ENCODE measurements around the gene KCNH5. TPM values are rescaled to one million over a fixed set of nuclear protein-coding genes. Genes with fewer than 3 reads are reported as not detected.

KCNH5 gene
- total RNA-seq, 1 donor from 2014 or later, result not detected

- intact Hi-C loops (cut with micrococcal nuclease), result no loop called here
- no peak overlapping the region for H3K4me3 ChIP-seq
- no peak overlapping the region for H3K27ac ChIP-seq (replicated peaks)
- H3K9me3 ChIP-seq (replicated peaks), result no peaks in the 10 kb centered on the region
- H3K36me3 ChIP-seq, result no peaks in the 10 kb centered on the region
- no peaks in the 10 kb centered on the region for H3K27me3 ChIP-seq (ENCODE audit: low read depth)
- DNase-seq, result no peak
- TF ChIP-seq CTCF (IDR thresholded peaks at IDR 0.05; ENCODE audit: borderline replicate concordance), result no peak
- H3K4me1 ChIP-seq, result no peaks in the 10 kb centered on the region
Observed at GRCh38 chr14:62894736-62895135, 150.5 kb downstream of the KCNH5 start.

- TF ChIP-seq CTCF (IDR thresholded peaks at IDR 0.05; ENCODE audit: borderline replicate concordance), result no peak
- no peak overlapping the region for H3K4me3 ChIP-seq
- no peaks in the 10 kb centered on the region for H3K36me3 ChIP-seq
- no peak overlapping the region for H3K27ac ChIP-seq (replicated peaks)
- intact Hi-C loops (cut with micrococcal nuclease), result no loop called here
- H3K9me3 ChIP-seq (replicated peaks), result no peaks in the 10 kb centered on the region
- no peaks in the 10 kb centered on the region for H3K27me3 ChIP-seq (ENCODE audit: low read depth)
- H3K4me1 ChIP-seq, result no peaks in the 10 kb centered on the region
- no peak for DNase-seq
Observed at GRCh38 chr14:62889364-62889763, 155.9 kb downstream of the KCNH5 start.

GRCh38 chr14:62886461-62886860 is 158.8 kb downstream of the KCNH5 start:
- no peaks in the 10 kb centered on the region for H3K4me1 ChIP-seq
- intact Hi-C loops (cut with micrococcal nuclease), result no loop called here
- H3K27me3 ChIP-seq (ENCODE audit: low read depth), result no peaks in the 10 kb centered on the region
- H3K27ac ChIP-seq (replicated peaks), result no peak overlapping the region
- no peaks in the 10 kb centered on the region for H3K36me3 ChIP-seq
- no peaks in the 10 kb centered on the region for H3K9me3 ChIP-seq (replicated peaks)
- DNase-seq, result no peak
- no peak overlapping the region for H3K4me3 ChIP-seq
- TF ChIP-seq CTCF (IDR thresholded peaks at IDR 0.05; ENCODE audit: borderline replicate concordance), result no peak

- intact Hi-C loops (cut with micrococcal nuclease), result no loop called here
- Histone ChIP-seq H3K27ac (replicated peaks) (no peak overlapping the region), H3K4me1 (no peaks in the 10 kb centered on the region), H3K27me3 (ENCODE audit: low read depth) (no peaks in the 10 kb centered on the region), H3K4me3 (no peak overlapping the region), H3K9me3 (replicated peaks) (no peaks in the 10 kb centered on the region), H3K36me3 (no peaks in the 10 kb centered on the region)
- no peak for DNase-seq
- TF ChIP-seq CTCF (IDR thresholded peaks at IDR 0.05; ENCODE audit: borderline replicate concordance), result no peak
Observed at GRCh38 chr14:62885451-62885850, 159.8 kb downstream of the KCNH5 start.

- no peak for TF ChIP-seq CTCF (IDR thresholded peaks at IDR 0.05; ENCODE audit: borderline replicate concordance)
- no peaks in the 10 kb centered on the region for H3K4me1 ChIP-seq
- H3K27me3 ChIP-seq (ENCODE audit: low read depth), result no peaks in the 10 kb centered on the region
- H3K9me3 ChIP-seq (replicated peaks), result peaks cover 14% of the 10 kb centered on the region
- H3K27ac ChIP-seq (replicated peaks), result no peak overlapping the region
- DNase-seq, result no peak
- no peaks in the 10 kb centered on the region for H3K36me3 ChIP-seq
- H3K4me3 ChIP-seq, result no peak overlapping the region
- intact Hi-C loops (cut with micrococcal nuclease), result no loop called here
Observed at GRCh38 chr14:62882967-62883366, 162.3 kb downstream of the KCNH5 start.

- TF ChIP-seq CTCF (IDR thresholded peaks at IDR 0.05; ENCODE audit: borderline replicate concordance), result no peak
- DNase-seq, result no peak
- H3K27me3 ChIP-seq (ENCODE audit: low read depth), result no peaks in the 10 kb centered on the region
- H3K4me1 ChIP-seq, result no peaks in the 10 kb centered on the region
- intact Hi-C loops (cut with micrococcal nuclease), result no loop called here
- no peak overlapping the region for H3K4me3 ChIP-seq
- H3K27ac ChIP-seq (replicated peaks), result no peak overlapping the region
- H3K9me3 ChIP-seq (replicated peaks), result peaks cover 23% of the 10 kb centered on the region
- H3K36me3 ChIP-seq, result no peaks in the 10 kb centered on the region
Observed at GRCh38 chr14:62866376-62866775, 178.9 kb downstream of the KCNH5 start.

All from left ventricle myocardium inferior (tissue), 1 donor.